GM12864 (cell line): Measurements from ENCODE around the gene NCOA6.
A peak's percentile ranks its signal among the peaks of the same experiment; 100 is the strongest.

Experiments used
- DNase-seq: peaks from one replicate; pipeline ENCODE4 v3.0.0-alpha.2; 2011; ENCODE audit warnings: low read depth
- H3K4me3 ChIP-seq: 2 replicates; pipeline ENCODE4 v1.5.1; 2011; ENCODE audit warnings: mild to moderate bottlenecking, low read depth, low read length, control low read depth
- TF ChIP-seq, protein P1 (sequence below): IDR thresholded peaks from 2 replicates; pipeline ENCODE4 v1.5.1; 2011; ENCODE audit warnings: low read depth, mild to moderate bottlenecking, moderate library complexity, low read length, control low read depth, inconsistent platforms; ENCODE audit errors: missing control alignments

The NCOA6 gene

DNA sequence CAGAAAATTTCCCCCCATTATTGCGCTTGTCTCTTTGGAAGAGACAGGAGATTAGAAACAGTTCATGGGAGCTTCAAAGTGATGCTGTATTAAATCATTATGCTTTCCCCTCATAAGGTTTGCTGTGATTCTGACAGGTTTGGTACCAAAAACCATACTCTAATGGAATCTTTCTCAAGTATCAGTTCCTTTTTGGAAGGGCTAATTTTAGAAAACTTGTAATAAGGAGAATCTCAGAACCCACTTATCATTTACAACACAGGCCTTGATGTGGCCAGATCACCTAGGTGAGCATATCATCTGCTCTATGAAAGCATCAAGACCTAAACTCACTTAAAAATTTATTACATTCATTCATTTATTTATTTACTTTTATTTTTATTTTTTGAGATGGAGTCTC is 70.1 kb downstream of the NCOA6 start:
- DNase-seq = no peak
- H3K4me3 ChIP-seq = no peak overlapping the region
- TF ChIP-seq, protein P1, sequence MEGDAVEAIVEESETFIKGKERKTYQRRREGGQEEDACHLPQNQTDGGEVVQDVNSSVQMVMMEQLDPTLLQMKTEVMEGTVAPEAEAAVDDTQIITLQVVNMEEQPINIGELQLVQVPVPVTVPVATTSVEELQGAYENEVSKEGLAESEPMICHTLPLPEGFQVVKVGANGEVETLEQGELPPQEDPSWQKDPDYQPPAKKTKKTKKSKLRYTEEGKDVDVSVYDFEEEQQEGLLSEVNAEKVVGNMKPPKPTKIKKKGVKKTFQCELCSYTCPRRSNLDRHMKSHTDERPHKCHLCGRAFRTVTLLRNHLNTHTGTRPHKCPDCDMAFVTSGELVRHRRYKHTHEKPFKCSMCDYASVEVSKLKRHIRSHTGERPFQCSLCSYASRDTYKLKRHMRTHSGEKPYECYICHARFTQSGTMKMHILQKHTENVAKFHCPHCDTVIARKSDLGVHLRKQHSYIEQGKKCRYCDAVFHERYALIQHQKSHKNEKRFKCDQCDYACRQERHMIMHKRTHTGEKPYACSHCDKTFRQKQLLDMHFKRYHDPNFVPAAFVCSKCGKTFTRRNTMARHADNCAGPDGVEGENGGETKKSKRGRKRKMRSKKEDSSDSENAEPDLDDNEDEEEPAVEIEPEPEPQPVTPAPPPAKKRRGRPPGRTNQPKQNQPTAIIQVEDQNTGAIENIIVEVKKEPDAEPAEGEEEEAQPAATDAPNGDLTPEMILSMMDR = no peak

DNA sequence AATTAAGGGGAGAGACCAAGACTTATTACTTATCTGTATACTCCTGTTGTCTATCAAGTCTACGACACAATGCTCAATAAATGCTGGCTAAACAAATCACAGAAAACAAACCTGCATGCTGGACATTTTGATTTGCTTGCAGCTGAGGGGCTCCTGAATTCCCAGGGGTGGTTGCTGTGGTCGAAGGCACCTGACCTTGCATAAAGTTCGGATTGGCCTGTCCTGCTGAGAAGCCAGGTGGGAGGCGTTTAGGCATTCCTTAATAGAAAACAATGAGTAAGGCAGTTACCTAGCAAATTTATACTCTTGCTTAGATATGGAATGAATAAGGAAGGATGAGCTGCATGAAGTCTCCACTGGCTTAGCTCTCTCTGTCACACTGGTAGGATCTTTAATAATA is 70.8 kb downstream of the NCOA6 start:
- no peak for DNase-seq
- TF ChIP-seq, protein P1 = no peak
- H3K4me3 ChIP-seq = no peak overlapping the region

- H3K4me3 ChIP-seq = no peak overlapping the region
- TF ChIP-seq, protein P1 = peak; percentile 15
- DNase-seq = no peak
Measured at GRCh38 chr20:34753706-34754461, 71.6 kb downstream of the NCOA6 start.

DNA sequence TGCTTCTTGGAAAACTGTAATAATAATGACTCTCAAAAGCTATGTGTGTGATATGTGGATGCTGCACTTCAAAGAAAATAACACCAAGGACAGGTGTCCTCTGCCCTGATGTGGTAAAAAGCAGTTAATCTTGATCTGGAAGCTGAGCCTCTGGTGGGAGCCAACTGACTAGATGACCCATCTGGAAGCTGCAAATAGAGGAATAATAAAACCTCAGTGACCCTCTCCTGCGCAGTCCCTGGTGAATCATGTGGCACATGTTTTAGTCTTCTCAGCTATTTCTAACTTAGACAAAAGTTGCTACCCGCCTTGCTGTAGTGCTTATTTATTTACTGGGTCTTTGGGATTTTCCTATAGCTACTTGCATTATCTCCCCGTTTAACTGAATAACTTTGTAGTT is 74.0 kb downstream of the NCOA6 start:
- no peak for DNase-seq
- H3K4me3 ChIP-seq = no peak overlapping the region
- TF ChIP-seq, protein P1 = no peak

DNA sequence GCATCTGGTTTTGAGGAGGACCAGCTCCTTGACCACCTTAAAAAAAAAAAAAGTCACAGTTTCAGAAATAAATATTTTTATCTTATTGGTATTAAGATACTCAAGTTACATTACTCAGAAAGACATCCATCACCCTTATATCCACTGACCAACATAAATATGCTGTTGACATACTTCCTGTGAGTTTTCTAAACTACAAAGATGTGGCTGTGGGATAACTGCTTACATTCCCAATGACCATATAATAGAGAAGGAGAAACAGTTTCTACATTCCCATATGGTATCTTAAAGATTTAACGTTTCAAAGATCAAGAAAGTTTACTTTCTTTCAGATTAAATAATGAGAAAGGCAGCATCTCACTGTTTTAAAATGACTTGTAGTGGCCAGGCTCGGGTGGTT is 75.0 kb downstream of the NCOA6 start:
- no peak for DNase-seq
- TF ChIP-seq, protein P1 = no peak
- no peak overlapping the region for H3K4me3 ChIP-seq

DNA sequence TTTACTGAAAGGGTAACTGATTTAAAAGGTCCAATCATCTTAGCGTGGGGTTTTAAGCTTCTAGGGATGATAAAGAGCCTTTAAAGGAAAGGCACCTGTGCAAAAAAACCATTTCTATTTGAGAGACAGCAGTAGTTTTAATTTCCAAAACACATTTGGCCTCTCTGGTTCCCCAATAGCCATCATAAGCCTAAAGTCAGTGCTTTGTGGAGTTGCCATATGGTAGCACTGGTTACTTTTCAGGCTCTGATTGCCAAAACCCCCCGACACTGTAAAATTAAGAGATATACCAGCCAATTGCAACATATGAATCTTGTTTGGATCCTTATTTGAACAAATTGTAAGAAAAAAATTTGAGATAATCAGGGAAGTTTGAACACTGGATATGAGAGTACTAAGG is 76.7 kb downstream of the NCOA6 start:
- no peak for DNase-seq
- TF ChIP-seq, protein P1 = no peak
- no peak overlapping the region for H3K4me3 ChIP-seq

- no peak overlapping the region for H3K4me3 ChIP-seq
- TF ChIP-seq, protein P1 = no peak
- DNase-seq = no peak
Measured at GRCh38 chr20:34747479-34747878, 78.0 kb downstream of the NCOA6 start.
